Upper lobe of left lung (tissue), 4 donors: ENCODE measurements around the gene TMEM222.

Experiments
- POLR2A ChIP-seq, 4 donors: fragments of 450-650 bp; IDR thresholded peaks; one replicate each; pipeline ENCODE4 v1.5.1; 2016 to 2017; ENCODE audit warnings: antibody characterized with exemption in 4 of 4, mild to moderate bottlenecking in 2 of 4
- POLR2AphosphoS5 ChIP-seq, 2 donors: sonication (generic); formaldehyde crosslinking; IDR thresholded peaks; one replicate each; pipeline ENCODE4 v1.5.1; 2017; ENCODE audit warnings: antibody characterized with exemption in 2 of 2
- TF ChIP-seq, protein P1 (sequence below), 6 experiments: fragments of 450-650 bp in 4 of 6; fragments of 200-600 bp in 2 of 6; sonication (generic) in 2 of 6; IDR thresholded peaks; one replicate each; pipeline ENCODE4 v1.5.1; 2016 to 2019; ENCODE audit warnings: antibody characterized with exemption in 6 of 6

DNA sequence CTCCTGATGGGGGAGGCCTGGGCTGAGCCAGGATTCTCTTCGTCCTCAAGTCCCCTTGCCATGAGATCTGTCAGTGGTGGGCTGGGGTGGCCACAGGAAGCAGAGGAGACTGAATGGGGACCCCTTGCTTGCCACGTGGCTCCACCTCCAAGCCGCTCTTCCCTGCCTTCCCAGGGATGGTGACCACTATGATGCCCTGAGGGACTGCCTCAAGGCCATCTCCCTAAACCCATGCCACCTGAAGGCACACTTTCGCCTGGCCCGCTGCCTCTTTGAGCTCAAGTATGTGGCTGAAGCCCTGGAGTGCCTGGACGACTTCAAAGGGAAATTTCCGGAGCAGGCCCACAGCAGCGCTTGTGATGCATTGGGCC, 20.9 kb upstream of the TMEM222 start:
- TF ChIP-seq POLR2AphosphoS5 (IDR thresholded peaks at IDR 0.05) (no peak), POLR2A (IDR thresholded peaks at IDR 0.05) (no peak)
- TF ChIP-seq, protein P1, sequence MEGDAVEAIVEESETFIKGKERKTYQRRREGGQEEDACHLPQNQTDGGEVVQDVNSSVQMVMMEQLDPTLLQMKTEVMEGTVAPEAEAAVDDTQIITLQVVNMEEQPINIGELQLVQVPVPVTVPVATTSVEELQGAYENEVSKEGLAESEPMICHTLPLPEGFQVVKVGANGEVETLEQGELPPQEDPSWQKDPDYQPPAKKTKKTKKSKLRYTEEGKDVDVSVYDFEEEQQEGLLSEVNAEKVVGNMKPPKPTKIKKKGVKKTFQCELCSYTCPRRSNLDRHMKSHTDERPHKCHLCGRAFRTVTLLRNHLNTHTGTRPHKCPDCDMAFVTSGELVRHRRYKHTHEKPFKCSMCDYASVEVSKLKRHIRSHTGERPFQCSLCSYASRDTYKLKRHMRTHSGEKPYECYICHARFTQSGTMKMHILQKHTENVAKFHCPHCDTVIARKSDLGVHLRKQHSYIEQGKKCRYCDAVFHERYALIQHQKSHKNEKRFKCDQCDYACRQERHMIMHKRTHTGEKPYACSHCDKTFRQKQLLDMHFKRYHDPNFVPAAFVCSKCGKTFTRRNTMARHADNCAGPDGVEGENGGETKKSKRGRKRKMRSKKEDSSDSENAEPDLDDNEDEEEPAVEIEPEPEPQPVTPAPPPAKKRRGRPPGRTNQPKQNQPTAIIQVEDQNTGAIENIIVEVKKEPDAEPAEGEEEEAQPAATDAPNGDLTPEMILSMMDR (IDR thresholded peaks at IDR 0.05): no peak
